Prostate gland (tissue), 2 donors: Measurements from ENCODE around the gene APBA2. TPM values are rescaled to one million over a fixed set of nuclear protein-coding genes. Genes with fewer than 3 reads are reported as not detected.

Experiments
- DNase-seq: peaks from one replicate; pipeline ENCODE4 v3.0.0-alpha.2; 2019; ENCODE audit warnings: low spot score
- H3K27ac ChIP-seq, 2 donors: fragments of 200-600 bp; sonication (generic); 2 replicates each; pipeline ENCODE4 v1.5.1; 2017 to 2019
- H3K27me3 ChIP-seq: fragments of 200-600 bp; sonication (generic); replicated peaks from 2 replicates; pipeline ENCODE4 v1.5.1; 2019; ENCODE audit not compliant: insufficient read depth
- H3K36me3 ChIP-seq, 2 donors: fragments of 200-600 bp; sonication (generic); 1 replicate in 1 of 2; 2 replicates in 1 of 2; pipeline versions ENCODE4 v1.5.1 to v1.8.1; 2017 to 2019
- H3K4me1 ChIP-seq: fragments of 200-600 bp; sonication (generic); replicated peaks from 2 replicates; pipeline ENCODE4 v1.5.1; 2019
- H3K4me3 ChIP-seq, 2 donors: fragments of 200-600 bp; sonication (generic); 2 replicates each; pipeline ENCODE4 v1.5.1; 2017 to 2019
- H3K9me3 ChIP-seq: fragments of 200-600 bp; sonication (generic); 2 replicates; pipeline ENCODE4 v1.5.1; 2017
- POLR2A ChIP-seq: fragments of 450-650 bp; IDR thresholded peaks from one replicate; pipeline ENCODE4 v1.6.1; 2016; ENCODE audit warnings: antibody characterized with exemption, mild to moderate bottlenecking
- POLR2AphosphoS5 ChIP-seq: sonication (generic); formaldehyde crosslinking; IDR thresholded peaks from one replicate; pipeline ENCODE4 v1.6.1; 2017; ENCODE audit warnings: antibody characterized with exemption
- WGBS: methylation state at CpG from one replicate; pipeline ENCODE4 v1.1.5; 2018; 5-methylcytosine and 5-hydroxymethylcytosine counted together
- intact Hi-C: fragments of 100-400 bp; cut with DNase I; formaldehyde crosslinking; loops from one replicate; pipeline ENCODE4 v1.14.2; 2022
- total RNA-seq, 2 donors: library from RNA; depleted of rRNA; stranded (reverse); fragments of >200 nt; gene quantifications; one replicate each; pipeline ENCODE4 v1.1.0, GENCODE V29; 2016
- TF ChIP-seq, protein P1 (sequence below), 4 experiments: fragments of 200-600 bp in 2 of 4; fragments of 450-650 bp in 2 of 4; sonication (generic) in 2 of 4; IDR thresholded peaks; 1 replicate in 3 of 4; 2 replicates in 1 of 4; pipeline ENCODE4 v1.5.1; 2016 to 2019; ENCODE audit warnings: antibody characterized with exemption in 4 of 4, mild to moderate bottlenecking in 2 of 4, moderate library complexity in 2 of 4

APBA2 gene
- total RNA-seq, 2 donors from 2014 or later = 2.6 to 25.3 TPM

DNA sequence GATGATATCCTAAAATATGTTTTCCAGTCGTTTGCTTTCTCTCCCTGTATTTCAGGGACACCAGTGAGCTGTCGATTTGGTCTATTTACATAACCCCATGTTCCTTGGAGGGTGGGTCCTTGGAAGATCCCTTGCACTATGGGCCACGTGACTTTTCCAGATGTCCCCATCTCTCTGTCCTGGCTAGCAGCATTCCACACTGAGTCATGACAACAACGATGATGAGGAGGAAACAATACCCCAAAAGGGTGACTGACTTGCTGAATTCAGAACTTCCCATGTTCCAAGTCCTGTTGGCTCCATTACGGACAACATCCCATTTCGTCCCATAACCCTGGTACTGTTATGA lies 249.5 kb downstream of the APBA2 start:
- H3K9me3 ChIP-seq = no peaks in the 10 kb centered on the region
- no peak overlapping the region for H3K27ac ChIP-seq
- no peak overlapping the region for H3K4me3 ChIP-seq
- TF ChIP-seq, protein P1, sequence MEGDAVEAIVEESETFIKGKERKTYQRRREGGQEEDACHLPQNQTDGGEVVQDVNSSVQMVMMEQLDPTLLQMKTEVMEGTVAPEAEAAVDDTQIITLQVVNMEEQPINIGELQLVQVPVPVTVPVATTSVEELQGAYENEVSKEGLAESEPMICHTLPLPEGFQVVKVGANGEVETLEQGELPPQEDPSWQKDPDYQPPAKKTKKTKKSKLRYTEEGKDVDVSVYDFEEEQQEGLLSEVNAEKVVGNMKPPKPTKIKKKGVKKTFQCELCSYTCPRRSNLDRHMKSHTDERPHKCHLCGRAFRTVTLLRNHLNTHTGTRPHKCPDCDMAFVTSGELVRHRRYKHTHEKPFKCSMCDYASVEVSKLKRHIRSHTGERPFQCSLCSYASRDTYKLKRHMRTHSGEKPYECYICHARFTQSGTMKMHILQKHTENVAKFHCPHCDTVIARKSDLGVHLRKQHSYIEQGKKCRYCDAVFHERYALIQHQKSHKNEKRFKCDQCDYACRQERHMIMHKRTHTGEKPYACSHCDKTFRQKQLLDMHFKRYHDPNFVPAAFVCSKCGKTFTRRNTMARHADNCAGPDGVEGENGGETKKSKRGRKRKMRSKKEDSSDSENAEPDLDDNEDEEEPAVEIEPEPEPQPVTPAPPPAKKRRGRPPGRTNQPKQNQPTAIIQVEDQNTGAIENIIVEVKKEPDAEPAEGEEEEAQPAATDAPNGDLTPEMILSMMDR (IDR thresholded peaks at IDR 0.05) = no peak
- no peak for TF ChIP-seq POLR2A
- TF ChIP-seq POLR2AphosphoS5 = no peak
- H3K27me3 ChIP-seq = no peaks in the 10 kb centered on the region
- WGBS = 66% methylated on average over 6 of the region's 6 CpGs
- H3K36me3 ChIP-seq = no peaks in the 10 kb centered on the region
- intact Hi-C loops = no loop called here
- no peak for DNase-seq
- H3K4me1 ChIP-seq = no peaks in the 10 kb centered on the region

DNA sequence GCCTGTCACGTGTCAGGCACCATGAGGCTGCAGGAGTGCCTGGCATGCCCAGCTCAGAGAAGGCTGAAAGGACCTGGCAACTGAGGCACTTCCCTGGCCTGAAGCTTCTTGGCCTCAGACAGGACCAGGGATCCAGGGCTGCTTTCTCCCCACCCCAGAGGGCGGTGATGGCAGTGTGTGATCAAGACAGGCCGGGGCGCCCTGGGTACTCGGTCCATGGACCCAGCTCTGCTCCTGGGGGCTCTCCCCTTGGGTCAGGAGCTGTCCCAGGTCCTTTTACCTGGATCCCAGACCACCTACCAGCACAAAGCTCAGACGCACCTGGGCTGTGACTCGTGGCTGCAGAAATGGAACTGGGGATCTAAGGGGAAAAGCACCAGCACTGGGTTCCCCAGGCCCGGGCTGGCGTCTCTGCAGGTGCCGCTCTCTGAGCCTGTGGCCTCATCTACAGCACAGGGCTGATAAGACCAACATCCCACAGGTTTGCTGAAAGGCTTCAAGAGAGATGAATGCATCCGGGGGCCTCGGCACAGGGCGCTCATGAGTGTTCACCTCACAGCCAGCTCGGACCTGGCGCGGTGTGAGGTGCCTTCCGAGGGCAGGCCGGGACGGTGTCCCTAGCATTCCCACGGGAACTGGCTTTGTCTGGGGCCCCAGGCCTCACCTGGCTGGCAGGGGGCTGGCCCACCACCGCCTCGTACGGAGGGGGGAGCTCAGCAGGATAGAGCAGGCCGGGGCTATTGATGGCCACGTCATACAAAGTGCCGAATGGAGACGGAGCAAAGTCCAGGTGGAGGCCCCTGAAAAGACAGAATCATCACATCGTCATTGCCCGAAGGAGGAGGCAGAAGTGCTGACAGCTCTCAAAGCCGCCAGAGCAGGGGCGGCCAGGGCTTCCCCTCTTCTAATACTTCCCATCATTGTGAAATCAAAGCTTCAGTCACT lies 250.2 kb downstream of the APBA2 start:
- Histone ChIP-seq H3K27ac (no peak overlapping the region), H3K4me1 (no peaks in the 10 kb centered on the region), H3K9me3 (no peaks in the 10 kb centered on the region), H3K27me3 (no peaks in the 10 kb centered on the region), H3K36me3 (no peaks in the 10 kb centered on the region), H3K4me3 (no peak overlapping the region)
- no peak for TF ChIP-seq POLR2AphosphoS5
- TF ChIP-seq, protein P1 (IDR thresholded peaks at IDR 0.05) = no peak
- no peak for TF ChIP-seq POLR2A
- intact Hi-C loops = no loop called here
- 93% methylated on average over 22 of the region's 31 CpGs for WGBS
- no peak for DNase-seq

DNA sequence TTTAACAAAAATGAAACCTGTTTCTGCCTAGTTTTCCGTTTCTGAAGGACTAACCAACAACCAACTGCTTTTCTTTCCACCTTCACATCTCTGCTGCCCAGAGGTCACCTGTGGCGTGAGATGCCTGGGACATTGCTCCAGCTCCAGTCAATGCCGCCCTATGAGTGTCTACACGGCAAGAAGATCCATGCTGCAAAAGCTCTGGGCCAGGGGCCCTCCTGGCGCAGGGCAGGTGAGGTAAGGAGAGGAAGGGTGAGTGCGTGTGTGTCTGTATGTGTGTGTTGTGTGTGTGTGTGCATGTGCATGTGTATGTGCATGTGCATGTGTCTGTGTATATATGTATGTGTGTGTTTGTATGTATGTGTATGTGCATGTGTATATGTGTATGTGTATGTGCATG lies 252.5 kb downstream of the APBA2 start:
- Histone ChIP-seq H3K27me3 (no peaks in the 10 kb centered on the region), H3K9me3 (no peaks in the 10 kb centered on the region), H3K4me1 (no peaks in the 10 kb centered on the region), H3K27ac (no peak overlapping the region), H3K4me3 (no peak overlapping the region), H3K36me3 (no peaks in the 10 kb centered on the region)
- TF ChIP-seq, protein P1 (IDR thresholded peaks at IDR 0.05) = no peak
- no peak for TF ChIP-seq POLR2AphosphoS5
- TF ChIP-seq POLR2A = no peak
- DNase-seq = no peak
- intact Hi-C loops = no loop called here
- 96% methylated on average over 6 of the region's 6 CpGs for WGBS

DNA sequence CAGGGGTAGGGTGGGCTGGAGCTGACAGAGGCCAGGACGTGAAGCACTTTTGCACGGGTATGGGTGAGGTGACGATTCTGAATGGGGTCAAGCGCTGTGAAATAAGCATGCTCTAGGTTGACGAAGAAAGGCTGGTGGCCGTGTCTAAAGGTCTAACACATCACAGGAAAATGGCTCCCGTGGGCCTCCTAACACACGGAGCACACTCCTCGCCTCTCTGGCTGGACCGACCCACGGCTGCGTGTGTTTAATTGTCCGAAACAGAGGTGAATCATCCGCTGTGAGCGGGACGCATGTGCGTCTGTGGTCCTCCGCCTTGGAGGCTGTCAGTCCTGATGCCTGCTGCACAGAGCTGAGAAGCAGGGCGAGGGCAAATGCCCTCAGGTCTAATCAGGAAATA lies 253.3 kb downstream of the APBA2 start:
- no peaks in the 10 kb centered on the region for H3K9me3 ChIP-seq
- no peak overlapping the region for H3K27ac ChIP-seq
- no peak overlapping the region for H3K4me3 ChIP-seq
- no peaks in the 10 kb centered on the region for H3K4me1 ChIP-seq
- DNase-seq = no peak
- no peaks in the 10 kb centered on the region for H3K27me3 ChIP-seq
- no peaks in the 10 kb centered on the region for H3K36me3 ChIP-seq
- TF ChIP-seq, protein P1 (IDR thresholded peaks at IDR 0.05) = no peak
- TF ChIP-seq POLR2A (no peak), POLR2AphosphoS5 (no peak)
- WGBS = 86% methylated on average over 19 of the region's 19 CpGs
- intact Hi-C loops = no loop called here
